HepG2 (cell line): ENCODE data around the gene CDC42SE2. TPM values are rescaled to one million over a fixed set of nuclear protein-coding genes. Genes with fewer than 3 reads are reported as not detected.

ENCODE experiments used
- ATAC-seq: fragments of 200-7000 bp; cut with Tn5 transposase; 3 replicates; pipeline ENCODE4 v1.9.1; 2020; ENCODE audit warnings: mild to moderate bottlenecking, moderate library complexity
- BruUV-seq: library from RNA; stranded (reverse); fragments of 400-500 nt; replicated peaks from 2 replicates; lab custom pipeline; 2021; lab: Mats Ljungman, UMichigan
- CTCF ChIA-PET: fragments of 300-600 bp; formaldehyde crosslinking; extraction: SDS; loops from one replicate; lab custom pipeline; 2021; ENCODE audit warnings: low total read pairs, inconsistent platforms, low intra/inter-chr PET ratio; lab: Yijun Ruan, JAX
- POLR2A ChIA-PET: fragments of 350-600 bp; sonication (Branson Sonifier 250); formaldehyde crosslinking; loops from one replicate; lab custom pipeline; 2020; ENCODE audit warnings: antibody characterized with exemption, inconsistent platforms; lab: Yijun Ruan, JAX
- DNase-seq: peaks from one replicate; pipeline ENCODE4 v3.0.0-alpha.2; 2015; ENCODE audit warnings: low spot score
- FAIRE-seq: peaks from 3 replicates; lab custom pipeline; 2011; peaks lifted over from hg19 to GRCh38; lab: Jason Lieb, UNC
- H2AFZ ChIP-seq: one replicate; pipeline ENCODE4 v1.6.1; 2011; ENCODE audit warnings: low read length, inconsistent platforms
- H3K27ac ChIP-seq: fragments of 300-600 bp; 3 replicates; pipeline ENCODE4 v1.8.0; 2011; ENCODE audit warnings: mixed run types, mild to moderate bottlenecking, mixed read lengths, low read length, inconsistent platforms; ENCODE audit not compliant: insufficient read depth; ENCODE audit errors: extremely low read length
- H3K27me3 ChIP-seq, 2 experiments: fragments of 200-600 bp in 1 of 2; 2 replicates in 1 of 2; 3 replicates in 1 of 2; pipeline versions ENCODE4 v1.6.0 to v1.8.0; 2011; ENCODE audit warnings: low read length in 2 of 2, mild to moderate bottlenecking in 2 of 2, moderate library complexity in 2 of 2, inconsistent platforms in 1 of 2; ENCODE audit not compliant: insufficient read depth in 2 of 2, control insufficient read depth in 1 of 2
- H3K36me3 ChIP-seq, 2 experiments: fragments of 200-600 bp in 1 of 2; replicated peaks in 1 of 2; 2 replicates in 1 of 2; 3 replicates in 1 of 2; pipeline versions ENCODE4 v1.5.1 to v1.8.0; 2011; ENCODE audit warnings: low read length in 2 of 2, inconsistent platforms in 1 of 2; ENCODE audit not compliant: insufficient read depth in 2 of 2, control insufficient read depth in 1 of 2
- H3K4me1 ChIP-seq: 2 replicates; pipeline ENCODE4 v1.5.1; 2012; ENCODE audit warnings: low read length, inconsistent platforms; ENCODE audit not compliant: insufficient read depth
- H3K4me2 ChIP-seq: 2 replicates; pipeline ENCODE4 v1.6.0; 2011; ENCODE audit warnings: low read depth, low read length, inconsistent platforms
- H3K4me3 ChIP-seq, 3 experiments: fragments of 200-600 bp in 1 of 3; sonication (generic), shearing (Covaris generic) in 1 of 3; replicated peaks in 1 of 3; 2 replicates each; pipeline ENCODE4 v1.5.1; 2011 to 2016; ENCODE audit warnings: low read length in 3 of 3, inconsistent platforms in 2 of 3, low read depth in 2 of 3, mild to moderate bottlenecking in 2 of 3, control low read depth in 1 of 3, mixed read lengths in 1 of 3; ENCODE audit not compliant: insufficient read depth in 1 of 3
- H3K79me2 ChIP-seq: one replicate; pipeline ENCODE4 v1.6.1; 2011; ENCODE audit warnings: low read length, inconsistent platforms; ENCODE audit not compliant: insufficient read depth
- H3K9ac ChIP-seq: 2 replicates; pipeline ENCODE4 v1.6.0; 2011; ENCODE audit warnings: mild to moderate bottlenecking, low read depth, low read length, inconsistent platforms; ENCODE audit not compliant: insufficient read depth
- H3K9me3 ChIP-seq: 2 replicates; pipeline ENCODE4 v1.5.1; 2012; ENCODE audit warnings: mild to moderate bottlenecking, low read length
- H4K20me1 ChIP-seq: 2 replicates; pipeline ENCODE4 v1.6.0; 2011; ENCODE audit warnings: inconsistent platforms, mild to moderate bottlenecking, low read length, moderate library complexity; ENCODE audit not compliant: insufficient read depth
- AGO1 ChIP-seq: fragments of 200-400 bp; formaldehyde crosslinking; IDR thresholded peaks from 2 replicates; pipeline ENCODE4 v1.6.1; 2017; ENCODE audit warnings: mild to moderate bottlenecking, low read depth, low read length, moderate library complexity; ENCODE audit not compliant: poor library complexity, severe bottlenecking
- CBX5 ChIP-seq: sonication (generic); formaldehyde crosslinking; IDR thresholded peaks from 2 replicates; pipeline ENCODE4 v1.4.0; 2020; ENCODE audit warnings: missing genetic modification reagents, borderline replicate concordance
- CEBPB ChIP-seq: IDR thresholded peaks from 2 replicates; pipeline ENCODE4 v1.6.1; 2011; ENCODE audit warnings: low read depth, low read length, improper control_type of control experiment, borderline replicate concordance
- CREB1 ChIP-seq, 2 experiments: fragments of 450-650 bp in 1 of 2; IDR thresholded peaks; 2 replicates each; pipeline ENCODE4 v1.6.1; 2016 to 2017; ENCODE audit warnings: control low read depth in 1 of 2, mild to moderate bottlenecking in 1 of 2, missing compliant biosample characterization in 1 of 2, missing genetic modification characterization in 1 of 2
- EEA1 ChIP-seq: sonication (generic); formaldehyde crosslinking; IDR thresholded peaks from 2 replicates; pipeline ENCODE4 v1.5.1; 2020; ENCODE audit warnings: mild to moderate bottlenecking, missing genetic modification reagents, borderline replicate concordance
- HNF4A ChIP-seq: sonication (generic); formaldehyde crosslinking; IDR thresholded peaks from 2 replicates; pipeline ENCODE4 v1.4.0; 2020; ENCODE audit warnings: missing genetic modification reagents
- MLLT10 ChIP-seq: sonication (generic); formaldehyde crosslinking; IDR thresholded peaks from 2 replicates; pipeline ENCODE4 v1.4.0; 2020; ENCODE audit warnings: missing genetic modification reagents
- NCOR1 ChIP-seq: fragments of 200-600 bp; sonication (generic); IDR thresholded peaks from 2 replicates; pipeline ENCODE4 v1.7.0; 2017; ENCODE audit warnings: antibody characterized with exemption, low read length, borderline replicate concordance
- ZFP37 ChIP-seq: sonication (generic); formaldehyde crosslinking; IDR thresholded peaks from 2 replicates; pipeline ENCODE4 v1.4.0; 2020; ENCODE audit warnings: missing genetic modification reagents, borderline replicate concordance
- ZNF724P ChIP-seq: sonication (generic); formaldehyde crosslinking; IDR thresholded peaks from 2 replicates; pipeline ENCODE4 v1.8.0; 2022; ENCODE audit warnings: missing genetic modification reagents, borderline replicate concordance
- ZSCAN25 ChIP-seq: sonication (generic); formaldehyde crosslinking; IDR thresholded peaks from 2 replicates; pipeline ENCODE4 v1.8.0; 2022; ENCODE audit warnings: mild to moderate bottlenecking, missing genetic modification reagents
- WGBS: methylation state at CpG from one replicate; pipeline ENCODE4 v1.1.6; 2017; ENCODE audit warnings: low lambda C conversion rate; 5-methylcytosine and 5-hydroxymethylcytosine counted together
- in situ Hi-C: cut with HindIII; loops from 2 replicates; pipeline ENCODE4 v1.10.0; 2017; ENCODE audit warnings: low pct_unique_long_range_greater_than_20kb; ENCODE audit not compliant: extremely low pct_ligation_motif_present
- intact Hi-C: fragments of 100-400 bp; cut with micrococcal nuclease; formaldehyde crosslinking; loops from one replicate; pipeline ENCODE4 v1.10.0; 2022; ENCODE audit not compliant: unreplicated experiment
- polyA plus RNA-seq, 8 experiments: library from polyadenylated mRNA; depleted of rRNA in 3 of 8; stranded (reverse) in 7 of 8; unstranded in 1 of 8; fragments of >200 nt; fragmentation: Illumina TruSeq in 4 of 8; extraction: Trizol in 4 of 8; gene quantifications; 2 replicates each; pipeline versions ENCODE4 v1.2.1 to v1.2.3, GENCODE V29; 2011 to 2016; ENCODE audit warnings: low read depth in 4 of 8, missing spikeins in 1 of 8, mixed read lengths in 1 of 8; ENCODE audit not compliant: insufficient read depth in 1 of 8
- total RNA-seq, 5 experiments: library from RNA; depleted of rRNA; stranded (reverse); fragments of >200 nt; fragmentation: Illumina TruSeq; extraction: Trizol; gene quantifications; 2 replicates each; pipeline ENCODE4 v1.2.3, GENCODE V29; 2016; ENCODE audit warnings: low read depth in 1 of 5
- TF ChIP-seq, protein P1 (sequence below): sonication (generic); formaldehyde crosslinking; IDR thresholded peaks from 2 replicates; pipeline ENCODE4 v1.8.1; 2023; ENCODE audit warnings: mild to moderate bottlenecking, missing genetic modification reagents

CDC42SE2 gene
- total and polyA plus RNA-seq, 2 of the 13 experiments (the other 11 are each of a cell fraction or from before 2014, with no cell fraction given), result 19.6 to 25.0 TPM

DNA sequence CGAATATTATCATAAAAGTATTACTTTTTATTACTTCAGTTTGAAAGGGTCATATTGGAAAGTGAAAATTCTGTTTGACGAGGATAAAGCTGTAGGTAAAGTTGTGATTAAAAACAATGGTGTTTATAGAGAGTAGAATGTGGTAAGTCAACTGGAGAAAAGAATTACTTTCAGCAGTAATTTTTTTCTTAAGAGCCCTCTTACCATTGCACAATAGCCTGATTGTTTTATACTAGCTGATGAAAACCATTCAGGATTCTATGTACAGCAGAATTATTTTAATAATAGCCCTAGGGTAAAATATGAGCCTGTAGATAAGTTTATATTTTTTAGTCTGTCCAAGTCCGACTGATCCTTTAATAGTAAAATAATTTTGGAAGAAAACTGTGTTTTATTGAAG, 16.6 kb downstream of the CDC42SE2 start:
- FAIRE-seq (no peak), ATAC-seq (no peak)
- no peaks in the 10 kb centered on the region for H3K9me3 ChIP-seq
- TF ChIP-seq AGO1 (no peak), CEBPB (0 out of 2 replicates have a peak, but pooled peaks have one; percentile 46), ZNF724P (CRISPR knock-in tag) (no peak)
- TF ChIP-seq, protein P1, sequence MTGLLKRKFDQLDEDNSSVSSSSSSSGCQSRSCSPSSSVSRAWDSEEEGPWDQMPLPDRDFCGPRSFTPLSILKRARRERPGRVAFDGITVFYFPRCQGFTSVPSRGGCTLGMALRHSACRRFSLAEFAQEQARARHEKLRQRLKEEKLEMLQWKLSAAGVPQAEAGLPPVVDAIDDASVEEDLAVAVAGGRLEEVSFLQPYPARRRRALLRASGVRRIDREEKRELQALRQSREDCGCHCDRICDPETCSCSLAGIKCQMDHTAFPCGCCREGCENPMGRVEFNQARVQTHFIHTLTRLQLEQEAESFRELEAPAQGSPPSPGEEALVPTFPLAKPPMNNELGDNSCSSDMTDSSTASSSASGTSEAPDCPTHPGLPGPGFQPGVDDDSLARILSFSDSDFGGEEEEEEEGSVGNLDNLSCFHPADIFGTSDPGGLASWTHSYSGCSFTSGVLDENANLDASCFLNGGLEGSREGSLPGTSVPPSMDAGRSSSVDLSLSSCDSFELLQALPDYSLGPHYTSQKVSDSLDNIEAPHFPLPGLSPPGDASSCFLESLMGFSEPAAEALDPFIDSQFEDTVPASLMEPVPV (CRISPR knock-in tag), result no peak
- TF ChIP-seq, all 625 proteins: peak for 1
- Histone ChIP-seq H3K27ac (no peak overlapping the region), H3K4me2 (no peak overlapping the region), H3K36me3 (no peaks in the 10 kb centered on the region), H4K20me1 (0 out of 2 replicates have a peak, but pooled peaks cover 9% of the 10 kb centered on the region), H3K9ac (no peak overlapping the region), H3K79me2 (peaks cover 65% of the 10 kb centered on the region), H3K4me1 (peaks cover 28% of the 10 kb centered on the region), H3K27me3 (no peaks in the 10 kb centered on the region), H3K4me3 (no peak overlapping the region), H2AFZ (no peak overlapping the region)
- in situ Hi-C loops (no loop called here), intact Hi-C loops (no loop called here)
- ChIA-PET CTCF (no interaction called here), POLR2A (no interaction called here)
- DNase-seq, result no peak
- WGBS, result 97% methylated on average over 3 of the region's 3 CpGs
- BruUV-seq, result no TSS peak

GRCh38 chr5:131281133-131281867, 17.4 kb downstream of the CDC42SE2 start:
- H3K79me2 ChIP-seq, result peaks cover 65% of the 10 kb centered on the region
- ChIA-PET CTCF (no interaction called here), POLR2A (no interaction called here)
- H2AFZ ChIP-seq, result no peak overlapping the region
- peak overlapping the region; percentile 67 for H3K4me2 ChIP-seq
- in situ Hi-C loops, result no loop called here
- ATAC-seq, result peak; percentile 50
- DNase-seq, result peak; percentile 34
- H3K9me3 ChIP-seq, result no peaks in the 10 kb centered on the region
- WGBS, result 39% methylated on average over 5 of the region's 5 CpGs
- H3K36me3 ChIP-seq, result no peaks in the 10 kb centered on the region
- intact Hi-C loops, result no loop called here
- H3K4me1 ChIP-seq, result peaks cover 28% of the 10 kb centered on the region
- no TSS peak for BruUV-seq
- H3K27ac ChIP-seq, result peak overlapping the region; percentile 43
- H3K27me3 ChIP-seq, result no peaks in the 10 kb centered on the region
- H3K9ac ChIP-seq, result peak overlapping the region; percentile 18; the same call in 1 of the 2 replicates
- peak; percentile 67 for FAIRE-seq
- H4K20me1 ChIP-seq, result 0 out of 2 replicates have a peak, but pooled peaks cover 9% of the 10 kb centered on the region
- H3K4me3 ChIP-seq, result peak overlapping the region in 1 of 3 experiments; percentile 17; a peak in 3 of 6 replicates
- TF ChIP-seq ZFP37 (CRISPR knock-in tag) (no peak), NCOR1 (0 out of 2 replicates have a peak, but pooled peaks have one; percentile 13), ZSCAN25 (0 out of 2 replicates have a peak, but pooled peaks have one; percentile 22), CREB1 (IDR thresholded peaks at IDR 0.05) (no peak), CREB1 (CRISPR knock-in tag; IDR thresholded peaks at IDR 0.05) (peak; percentile 15; the same call in 1 of the 2 replicates), CBX5 (CRISPR knock-in tag) (no peak), MLLT10 (CRISPR knock-in tag) (no peak), HNF4A (CRISPR knock-in tag) (peak; percentile 45; the same call in 1 of the 2 replicates), EEA1 (CRISPR knock-in tag) (no peak)
